HEK293 (cell line): ENCODE results near the gene APOBEC3G.

Experiments used
- HOXA7 ChIP-seq: sonication (generic); formaldehyde crosslinking; IDR thresholded peaks from 2 replicates; pipeline ENCODE4 v1.8.1; 2022; ENCODE audit warnings: missing genetic modification reagents, borderline replicate concordance
- YY1 ChIP-seq: fragments of 450-650 bp; formaldehyde crosslinking; IDR thresholded peaks from 2 replicates; pipeline ENCODE4 v1.5.1; 2018; ENCODE audit warnings: missing biosample characterization, missing genetic modification characterization
- ZNF274 ChIP-seq, 2 experiments: fragments of 200-500 bp in 1 of 2; fragments of 450-650 bp in 1 of 2; sonication (Bioruptor generic) in 1 of 2; formaldehyde crosslinking in 1 of 2; IDR thresholded peaks; 2 replicates each; pipeline versions ENCODE4 v1.5.1 to v1.6.1; 2014 to 2016; ENCODE audit warnings: borderline replicate concordance in 1 of 2, inconsistent platforms in 1 of 2, low read length in 1 of 2, missing biosample characterization in 1 of 2, missing genetic modification characterization in 1 of 2
- ZNF292 ChIP-seq: fragments of 450-650 bp; formaldehyde crosslinking; IDR thresholded peaks from 2 replicates; pipeline ENCODE4 v1.5.1; 2016; ENCODE audit warnings: low read depth, missing biosample characterization, missing genetic modification characterization, borderline replicate concordance
- ZNF561 ChIP-seq: fragments of 450-650 bp; IDR thresholded peaks from 2 replicates; pipeline ENCODE4 v1.5.1; 2018; ENCODE audit warnings: missing biosample characterization, missing genetic modification characterization, borderline replicate concordance
- ZNF707 ChIP-seq: fragments of 450-650 bp; formaldehyde crosslinking; IDR thresholded peaks from 2 replicates; pipeline ENCODE4 v1.5.1; 2016; ENCODE audit warnings: missing biosample characterization, missing genetic modification characterization
- TF ChIP-seq, protein P1 (sequence below): fragments of 450-650 bp; formaldehyde crosslinking; optimal IDR thresholded peaks from 2 replicates; pipeline ENCODE3; 2016; ENCODE audit warnings: missing biosample characterization, mild to moderate bottlenecking, missing genetic modification characterization
- TF ChIP-seq, protein P2 (sequence below): fragments of 450-650 bp; formaldehyde crosslinking; IDR thresholded peaks from 2 replicates; pipeline ENCODE4 v1.5.1; 2016; ENCODE audit warnings: missing biosample characterization, missing genetic modification characterization
- TF ChIP-seq, protein P3 (sequence below): fragments of 450-650 bp; formaldehyde crosslinking; IDR thresholded peaks from 2 replicates; pipeline ENCODE4 v1.5.1; 2016; ENCODE audit warnings: missing biosample characterization, missing genetic modification characterization, low read depth
- TF ChIP-seq, protein P4 (sequence below): fragments of 450-650 bp; formaldehyde crosslinking; IDR thresholded peaks from 2 replicates; pipeline ENCODE4 v1.5.1; 2016; ENCODE audit warnings: missing biosample characterization, missing genetic modification characterization
- TF ChIP-seq, protein P5 (sequence below): fragments of 450-650 bp; formaldehyde crosslinking; IDR thresholded peaks from 2 replicates; pipeline ENCODE4 v1.5.1; 2016; ENCODE audit warnings: missing biosample characterization, missing genetic modification characterization
- TF ChIP-seq, protein P6 (sequence below): fragments of 450-650 bp; formaldehyde crosslinking; IDR thresholded peaks from 2 replicates; pipeline ENCODE4 v1.5.1; 2017; ENCODE audit warnings: missing biosample characterization, missing genetic modification characterization

DNA sequence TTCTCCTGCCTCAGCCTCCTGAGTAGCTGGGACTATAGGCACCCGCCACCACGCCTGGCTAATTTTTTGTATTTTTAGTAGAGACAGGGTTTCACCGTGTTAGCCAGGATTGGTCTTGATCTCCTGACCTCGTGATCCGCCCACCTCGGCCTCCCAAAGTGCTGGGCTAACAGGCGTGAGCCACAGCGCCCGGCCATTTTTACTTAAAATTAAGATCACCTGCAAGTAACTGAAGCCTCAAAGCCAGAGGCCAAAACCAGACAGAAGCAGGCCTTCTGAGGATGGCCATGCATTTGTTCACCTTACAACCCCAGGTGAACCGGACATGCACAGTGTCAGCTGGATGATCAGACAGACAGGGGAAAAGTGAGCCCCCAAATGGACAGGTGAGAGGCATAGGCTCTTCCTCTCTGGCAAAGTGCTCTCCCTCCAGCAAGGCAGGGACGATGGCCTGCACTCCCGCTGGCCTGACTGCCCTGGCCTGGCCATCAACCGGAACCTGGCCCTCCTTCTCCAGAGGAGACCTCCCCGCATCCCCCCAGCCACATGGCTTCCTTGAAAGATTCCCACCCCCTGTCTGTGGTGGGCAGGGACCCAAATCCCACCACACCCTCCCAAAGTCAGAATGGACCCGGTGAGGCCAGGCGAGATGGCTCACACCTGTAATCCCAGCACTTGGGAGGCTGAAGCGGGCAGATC is 45.8 kb downstream of the APOBEC3G start:
- no peak for TF ChIP-seq ZNF292
- TF ChIP-seq, protein P1, sequence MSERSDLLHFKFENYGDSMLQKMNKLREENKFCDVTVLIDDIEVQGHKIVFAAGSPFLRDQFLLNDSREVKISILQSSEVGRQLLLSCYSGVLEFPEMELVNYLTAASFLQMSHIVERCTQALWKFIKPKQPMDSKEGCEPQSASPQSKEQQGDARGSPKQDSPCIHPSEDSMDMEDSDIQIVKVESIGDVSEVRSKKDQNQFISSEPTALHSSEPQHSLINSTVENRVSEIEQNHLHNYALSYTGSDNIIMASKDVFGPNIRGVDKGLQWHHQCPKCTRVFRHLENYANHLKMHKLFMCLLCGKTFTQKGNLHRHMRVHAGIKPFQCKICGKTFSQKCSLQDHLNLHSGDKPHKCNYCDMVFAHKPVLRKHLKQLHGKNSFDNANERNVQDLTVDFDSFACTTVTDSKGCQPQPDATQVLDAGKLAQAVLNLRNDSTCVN (tag by site-specific recombination), result no peak
- no peak for TF ChIP-seq ZNF707 (tag by site-specific recombination)
- TF ChIP-seq HOXA7, result no peak
- TF ChIP-seq, protein P2, sequence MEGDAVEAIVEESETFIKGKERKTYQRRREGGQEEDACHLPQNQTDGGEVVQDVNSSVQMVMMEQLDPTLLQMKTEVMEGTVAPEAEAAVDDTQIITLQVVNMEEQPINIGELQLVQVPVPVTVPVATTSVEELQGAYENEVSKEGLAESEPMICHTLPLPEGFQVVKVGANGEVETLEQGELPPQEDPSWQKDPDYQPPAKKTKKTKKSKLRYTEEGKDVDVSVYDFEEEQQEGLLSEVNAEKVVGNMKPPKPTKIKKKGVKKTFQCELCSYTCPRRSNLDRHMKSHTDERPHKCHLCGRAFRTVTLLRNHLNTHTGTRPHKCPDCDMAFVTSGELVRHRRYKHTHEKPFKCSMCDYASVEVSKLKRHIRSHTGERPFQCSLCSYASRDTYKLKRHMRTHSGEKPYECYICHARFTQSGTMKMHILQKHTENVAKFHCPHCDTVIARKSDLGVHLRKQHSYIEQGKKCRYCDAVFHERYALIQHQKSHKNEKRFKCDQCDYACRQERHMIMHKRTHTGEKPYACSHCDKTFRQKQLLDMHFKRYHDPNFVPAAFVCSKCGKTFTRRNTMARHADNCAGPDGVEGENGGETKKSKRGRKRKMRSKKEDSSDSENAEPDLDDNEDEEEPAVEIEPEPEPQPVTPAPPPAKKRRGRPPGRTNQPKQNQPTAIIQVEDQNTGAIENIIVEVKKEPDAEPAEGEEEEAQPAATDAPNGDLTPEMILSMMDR (tag by site-specific recombination), result no peak
- no peak for TF ChIP-seq YY1
- TF ChIP-seq, protein P3, sequence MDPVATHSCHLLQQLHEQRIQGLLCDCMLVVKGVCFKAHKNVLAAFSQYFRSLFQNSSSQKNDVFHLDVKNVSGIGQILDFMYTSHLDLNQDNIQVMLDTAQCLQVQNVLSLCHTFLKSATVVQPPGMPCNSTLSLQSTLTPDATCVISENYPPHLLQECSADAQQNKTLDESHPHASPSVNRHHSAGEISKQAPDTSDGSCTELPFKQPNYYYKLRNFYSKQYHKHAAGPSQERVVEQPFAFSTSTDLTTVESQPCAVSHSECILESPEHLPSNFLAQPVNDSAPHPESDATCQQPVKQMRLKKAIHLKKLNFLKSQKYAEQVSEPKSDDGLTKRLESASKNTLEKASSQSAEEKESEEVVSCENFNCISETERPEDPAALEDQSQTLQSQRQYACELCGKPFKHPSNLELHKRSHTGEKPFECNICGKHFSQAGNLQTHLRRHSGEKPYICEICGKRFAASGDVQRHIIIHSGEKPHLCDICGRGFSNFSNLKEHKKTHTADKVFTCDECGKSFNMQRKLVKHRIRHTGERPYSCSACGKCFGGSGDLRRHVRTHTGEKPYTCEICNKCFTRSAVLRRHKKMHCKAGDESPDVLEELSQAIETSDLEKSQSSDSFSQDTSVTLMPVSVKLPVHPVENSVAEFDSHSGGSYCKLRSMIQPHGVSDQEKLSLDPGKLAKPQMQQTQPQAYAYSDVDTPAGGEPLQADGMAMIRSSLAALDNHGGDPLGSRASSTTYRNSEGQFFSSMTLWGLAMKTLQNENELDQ (tag by site-specific recombination), result no peak
- TF ChIP-seq, protein P4, sequence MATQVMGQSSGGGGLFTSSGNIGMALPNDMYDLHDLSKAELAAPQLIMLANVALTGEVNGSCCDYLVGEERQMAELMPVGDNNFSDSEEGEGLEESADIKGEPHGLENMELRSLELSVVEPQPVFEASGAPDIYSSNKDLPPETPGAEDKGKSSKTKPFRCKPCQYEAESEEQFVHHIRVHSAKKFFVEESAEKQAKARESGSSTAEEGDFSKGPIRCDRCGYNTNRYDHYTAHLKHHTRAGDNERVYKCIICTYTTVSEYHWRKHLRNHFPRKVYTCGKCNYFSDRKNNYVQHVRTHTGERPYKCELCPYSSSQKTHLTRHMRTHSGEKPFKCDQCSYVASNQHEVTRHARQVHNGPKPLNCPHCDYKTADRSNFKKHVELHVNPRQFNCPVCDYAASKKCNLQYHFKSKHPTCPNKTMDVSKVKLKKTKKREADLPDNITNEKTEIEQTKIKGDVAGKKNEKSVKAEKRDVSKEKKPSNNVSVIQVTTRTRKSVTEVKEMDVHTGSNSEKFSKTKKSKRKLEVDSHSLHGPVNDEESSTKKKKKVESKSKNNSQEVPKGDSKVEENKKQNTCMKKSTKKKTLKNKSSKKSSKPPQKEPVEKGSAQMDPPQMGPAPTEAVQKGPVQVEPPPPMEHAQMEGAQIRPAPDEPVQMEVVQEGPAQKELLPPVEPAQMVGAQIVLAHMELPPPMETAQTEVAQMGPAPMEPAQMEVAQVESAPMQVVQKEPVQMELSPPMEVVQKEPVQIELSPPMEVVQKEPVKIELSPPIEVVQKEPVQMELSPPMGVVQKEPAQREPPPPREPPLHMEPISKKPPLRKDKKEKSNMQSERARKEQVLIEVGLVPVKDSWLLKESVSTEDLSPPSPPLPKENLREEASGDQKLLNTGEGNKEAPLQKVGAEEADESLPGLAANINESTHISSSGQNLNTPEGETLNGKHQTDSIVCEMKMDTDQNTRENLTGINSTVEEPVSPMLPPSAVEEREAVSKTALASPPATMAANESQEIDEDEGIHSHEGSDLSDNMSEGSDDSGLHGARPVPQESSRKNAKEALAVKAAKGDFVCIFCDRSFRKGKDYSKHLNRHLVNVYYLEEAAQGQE (tag by site-specific recombination), result no peak
- TF ChIP-seq, protein P5, sequence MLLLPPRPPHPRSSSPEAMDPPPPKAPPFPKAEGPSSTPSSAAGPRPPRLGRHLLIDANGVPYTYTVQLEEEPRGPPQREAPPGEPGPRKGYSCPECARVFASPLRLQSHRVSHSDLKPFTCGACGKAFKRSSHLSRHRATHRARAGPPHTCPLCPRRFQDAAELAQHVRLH (tag by site-specific recombination), result no peak
- TF ChIP-seq, protein P6, sequence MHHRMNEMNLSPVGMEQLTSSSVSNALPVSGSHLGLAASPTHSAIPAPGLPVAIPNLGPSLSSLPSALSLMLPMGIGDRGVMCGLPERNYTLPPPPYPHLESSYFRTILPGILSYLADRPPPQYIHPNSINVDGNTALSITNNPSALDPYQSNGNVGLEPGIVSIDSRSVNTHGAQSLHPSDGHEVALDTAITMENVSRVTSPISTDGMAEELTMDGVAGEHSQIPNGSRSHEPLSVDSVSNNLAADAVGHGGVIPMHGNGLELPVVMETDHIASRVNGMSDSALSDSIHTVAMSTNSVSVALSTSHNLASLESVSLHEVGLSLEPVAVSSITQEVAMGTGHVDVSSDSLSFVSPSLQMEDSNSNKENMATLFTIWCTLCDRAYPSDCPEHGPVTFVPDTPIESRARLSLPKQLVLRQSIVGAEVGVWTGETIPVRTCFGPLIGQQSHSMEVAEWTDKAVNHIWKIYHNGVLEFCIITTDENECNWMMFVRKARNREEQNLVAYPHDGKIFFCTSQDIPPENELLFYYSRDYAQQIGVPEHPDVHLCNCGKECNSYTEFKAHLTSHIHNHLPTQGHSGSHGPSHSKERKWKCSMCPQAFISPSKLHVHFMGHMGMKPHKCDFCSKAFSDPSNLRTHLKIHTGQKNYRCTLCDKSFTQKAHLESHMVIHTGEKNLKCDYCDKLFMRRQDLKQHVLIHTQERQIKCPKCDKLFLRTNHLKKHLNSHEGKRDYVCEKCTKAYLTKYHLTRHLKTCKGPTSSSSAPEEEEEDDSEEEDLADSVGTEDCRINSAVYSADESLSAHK (tag by site-specific recombination), result no peak
- no peak for TF ChIP-seq ZNF274 (IDR thresholded peaks at IDR 0.05; ENCODE audit: low read length)
- no peak for TF ChIP-seq ZNF274 (tag by site-specific recombination; IDR thresholded peaks at IDR 0.05; ENCODE audit: borderline replicate concordance)
- no peak for TF ChIP-seq ZNF561 (tag by site-specific recombination)
